ENCODE results near the gene GFI1B.

GFI1B gene

DNA sequence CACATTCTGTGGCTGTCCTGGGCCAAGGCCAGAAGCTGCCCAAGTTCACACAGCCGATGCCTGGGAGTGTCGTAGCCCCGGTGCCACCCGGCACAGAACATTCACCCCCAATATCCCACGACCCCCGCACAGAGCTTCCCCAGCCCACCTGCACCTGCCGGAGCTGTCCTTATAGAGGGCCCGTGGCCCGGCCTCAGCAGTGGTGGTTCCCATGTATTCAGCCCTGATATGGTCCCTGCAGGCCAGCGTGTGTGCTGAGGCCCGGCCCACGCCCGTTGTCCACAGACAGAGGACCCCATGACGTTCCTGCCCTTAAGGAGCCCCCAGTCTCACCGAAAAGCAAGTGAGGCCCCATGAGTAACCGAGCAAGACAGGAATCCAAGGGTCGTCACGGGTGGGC, 5.3 kb upstream of the GFI1B start:
- H3K9ac ChIP-seq (ENCODE audit: low read length), result no peak overlapping the region
- H3K36me3 ChIP-seq (ENCODE audit: insufficient read depth, low read length), result no peaks in the 10 kb centered on the region
- H3K4me3 ChIP-seq (ENCODE audit: low read depth in 1 of 2, low read length in 2 of 2), result no peak overlapping the region
- H3K27ac ChIP-seq (ENCODE audit: low read depth, low read length), result no peak overlapping the region
- H3K27me3 ChIP-seq (ENCODE audit: control insufficient read depth in 1 of 2, insufficient read depth in 2 of 2, low read length in 2 of 2), result peaks cover 8 to 15% of the 10 kb centered on the region in 2 donors
- no peaks in the 10 kb centered on the region for H3K4me1 ChIP-seq (ENCODE audit: insufficient read depth, low read length)
- no peaks in the 10 kb centered on the region for H3K9me3 ChIP-seq (ENCODE audit: low read length)

DNA sequence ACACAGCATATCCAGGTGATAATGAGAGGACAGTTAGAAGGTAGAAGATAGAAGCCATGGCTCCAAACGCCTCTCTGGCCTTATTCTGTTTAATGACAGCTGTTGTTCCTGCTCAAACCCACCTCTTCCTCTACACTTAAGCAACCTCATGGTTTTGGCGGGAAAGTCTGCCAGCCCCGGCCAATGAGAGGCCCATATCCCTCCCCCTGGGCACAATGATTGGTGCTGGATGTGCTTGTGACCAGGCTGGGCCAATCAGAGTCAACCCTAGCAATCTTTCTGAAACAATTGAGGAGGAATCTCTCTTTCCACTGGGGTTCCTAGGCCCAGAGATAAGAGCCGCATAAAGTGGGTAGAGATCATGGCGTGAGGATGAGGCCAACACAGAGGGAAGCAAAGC, 4.8 kb upstream of the GFI1B start:
- Histone ChIP-seq H3K36me3 (ENCODE audit: insufficient read depth, low read length) (no peaks in the 10 kb centered on the region), H3K4me1 (ENCODE audit: insufficient read depth, low read length) (no peaks in the 10 kb centered on the region), H3K27ac (ENCODE audit: low read depth, low read length) (no peak overlapping the region), H3K9ac (ENCODE audit: low read length) (no peak overlapping the region), H3K4me3 (ENCODE audit: low read depth in 1 of 2, low read length in 2 of 2) (no peak overlapping the region), H3K9me3 (ENCODE audit: low read length) (no peaks in the 10 kb centered on the region), H3K27me3 (ENCODE audit: control insufficient read depth in 1 of 2, insufficient read depth in 2 of 2, low read length in 2 of 2) (peaks cover 12 to 20% of the 10 kb centered on the region in 2 donors)

DNA sequence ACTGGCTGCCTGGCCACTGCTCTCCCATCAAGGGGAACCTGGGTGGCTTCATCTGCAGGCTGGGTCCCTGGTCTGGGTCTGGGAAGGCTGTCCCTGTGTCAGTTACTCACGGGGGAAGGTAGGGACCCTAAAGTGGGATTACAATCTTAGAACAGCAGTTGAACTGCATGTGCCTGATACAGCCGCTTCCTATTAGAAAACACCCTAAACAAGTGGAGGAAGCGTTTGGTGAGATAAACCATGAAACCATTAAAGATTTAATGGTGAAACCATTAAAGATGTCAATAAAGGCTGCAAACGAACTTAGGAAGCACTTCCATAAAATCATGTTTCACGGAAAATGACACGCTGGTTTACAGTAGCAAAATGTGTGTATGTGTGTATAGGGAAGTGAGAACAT, 2.5 kb upstream of the GFI1B start:
- Histone ChIP-seq H3K9ac (ENCODE audit: low read length) (no peak overlapping the region), H3K27ac (ENCODE audit: low read depth, low read length) (no peak overlapping the region), H3K9me3 (ENCODE audit: low read length) (no peaks in the 10 kb centered on the region), H3K4me3 (ENCODE audit: low read depth in 1 of 2, low read length in 2 of 2) (no peak overlapping the region), H3K36me3 (ENCODE audit: insufficient read depth, low read length) (no peaks in the 10 kb centered on the region), H3K4me1 (ENCODE audit: insufficient read depth, low read length) (no peaks in the 10 kb centered on the region), H3K27me3 (ENCODE audit: control insufficient read depth in 1 of 2, insufficient read depth in 2 of 2, low read length in 2 of 2) (peaks cover 19 to 29% of the 10 kb centered on the region in 2 donors)

DNA sequence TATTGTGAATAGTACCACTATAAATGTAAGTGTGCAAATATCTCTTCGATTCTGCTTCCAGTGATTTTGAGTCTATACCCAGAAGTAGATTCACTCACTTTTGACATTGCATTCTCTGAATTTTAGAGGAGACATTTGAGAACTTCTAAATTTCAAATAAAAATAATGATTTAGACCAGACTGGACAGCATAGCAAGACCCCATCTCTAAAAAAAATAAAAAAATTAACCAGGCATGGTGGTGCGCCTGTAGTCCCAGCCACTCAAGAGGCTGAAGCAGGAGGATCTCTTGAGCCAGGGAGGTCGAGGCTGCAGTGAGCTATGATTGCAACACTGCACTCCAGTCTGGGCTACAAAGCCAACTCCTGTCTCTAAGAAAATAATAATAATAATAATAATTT, 1.9 kb upstream of the GFI1B start:
- no peaks in the 10 kb centered on the region for H3K36me3 ChIP-seq (ENCODE audit: insufficient read depth, low read length)
- peaks cover 19 to 29% of the 10 kb centered on the region in 2 donors for H3K27me3 ChIP-seq (ENCODE audit: control insufficient read depth in 1 of 2, insufficient read depth in 2 of 2, low read length in 2 of 2)
- no peak overlapping the region for H3K4me3 ChIP-seq (ENCODE audit: low read depth in 1 of 2, low read length in 2 of 2)
- H3K9ac ChIP-seq (ENCODE audit: low read length), result no peak overlapping the region
- H3K4me1 ChIP-seq (ENCODE audit: insufficient read depth, low read length), result no peaks in the 10 kb centered on the region
- no peaks in the 10 kb centered on the region for H3K9me3 ChIP-seq (ENCODE audit: low read length)
- H3K27ac ChIP-seq (ENCODE audit: low read depth, low read length), result no peak overlapping the region

DNA sequence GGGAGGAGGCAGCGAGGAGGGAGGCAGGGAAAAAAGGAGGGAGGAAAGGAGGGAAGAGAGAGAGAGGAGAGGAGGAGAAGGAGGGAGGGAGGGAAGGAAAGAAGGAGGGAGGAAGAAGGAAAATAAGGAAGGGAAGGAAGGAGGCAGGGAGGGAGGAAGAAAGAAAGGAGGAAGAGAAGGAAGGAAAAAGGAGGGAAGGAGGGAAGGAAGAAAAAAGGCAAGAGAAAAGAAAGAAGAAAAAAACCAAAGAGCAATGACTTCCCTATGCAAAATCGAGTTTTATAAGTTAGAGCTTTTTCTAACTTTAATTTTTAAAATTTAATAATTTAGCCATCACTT, 413 bp upstream of the GFI1B start:
- Histone ChIP-seq H3K9ac (ENCODE audit: low read length) (no peak overlapping the region), H3K4me1 (ENCODE audit: insufficient read depth, low read length) (no peaks in the 10 kb centered on the region), H3K27me3 (ENCODE audit: control insufficient read depth in 1 of 2, insufficient read depth in 2 of 2, low read length in 2 of 2) (peaks cover 19 to 29% of the 10 kb centered on the region in 2 donors), H3K36me3 (ENCODE audit: insufficient read depth, low read length) (no peaks in the 10 kb centered on the region), H3K4me3 (ENCODE audit: low read depth in 1 of 2, low read length in 2 of 2) (no peak overlapping the region), H3K9me3 (ENCODE audit: low read length) (no peaks in the 10 kb centered on the region), H3K27ac (ENCODE audit: low read depth, low read length) (no peak overlapping the region)

DNA sequence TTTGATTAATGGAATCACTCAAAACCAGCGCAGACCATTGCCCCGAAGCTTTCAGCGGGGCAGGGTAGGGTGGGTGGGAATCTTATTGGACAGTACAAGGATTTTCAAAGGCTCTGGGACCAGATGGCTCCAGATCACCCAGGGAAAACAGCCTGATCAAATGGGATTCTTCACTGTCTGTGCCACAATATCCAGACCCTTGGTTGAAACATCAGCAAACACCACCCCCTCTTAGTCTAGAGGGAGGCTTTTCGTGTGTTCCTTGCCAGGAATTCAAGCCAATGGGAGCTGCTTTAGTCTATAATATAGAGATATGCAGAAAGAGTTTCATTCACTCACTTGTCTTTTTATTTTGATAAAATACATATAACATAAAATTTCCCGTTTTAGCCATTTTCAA, 1.7 kb downstream of the GFI1B start:
- no peak overlapping the region for H3K27ac ChIP-seq (ENCODE audit: low read depth, low read length)
- peaks cover 19 to 30% of the 10 kb centered on the region in 2 donors for H3K27me3 ChIP-seq (ENCODE audit: control insufficient read depth in 1 of 2, insufficient read depth in 2 of 2, low read length in 2 of 2)
- H3K4me3 ChIP-seq (ENCODE audit: low read depth in 1 of 2, low read length in 2 of 2), result no peak overlapping the region
- H3K9me3 ChIP-seq (ENCODE audit: low read length), result no peaks in the 10 kb centered on the region
- no peak overlapping the region for H3K9ac ChIP-seq (ENCODE audit: low read length)
- H3K4me1 ChIP-seq (ENCODE audit: insufficient read depth, low read length), result no peaks in the 10 kb centered on the region
- no peaks in the 10 kb centered on the region for H3K36me3 ChIP-seq (ENCODE audit: insufficient read depth, low read length)

DNA sequence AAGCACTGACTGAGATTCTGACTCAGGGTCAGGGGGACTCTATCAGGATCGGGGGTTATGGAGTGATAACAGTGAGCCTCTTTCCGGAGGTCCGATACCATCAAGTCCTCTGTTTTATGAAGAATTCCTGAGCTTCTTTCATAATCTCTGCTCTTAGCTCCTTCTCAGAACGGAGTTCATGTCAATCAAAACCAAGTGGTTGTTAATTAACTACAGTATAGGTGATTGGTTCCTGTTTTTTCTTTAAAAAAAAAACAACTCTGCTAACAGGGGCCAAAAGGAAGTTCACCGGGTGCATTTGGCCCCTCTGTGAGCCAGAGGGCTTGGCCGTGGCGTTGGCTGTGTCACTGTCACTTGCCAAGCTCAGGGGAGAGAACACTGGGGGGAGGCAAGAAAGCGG, 4.0 kb downstream of the GFI1B start:
- Histone ChIP-seq H3K27me3 (ENCODE audit: control insufficient read depth in 1 of 2, insufficient read depth in 2 of 2, low read length in 2 of 2) (peaks cover 16 to 29% of the 10 kb centered on the region in 2 donors), H3K27ac (ENCODE audit: low read depth, low read length) (no peak overlapping the region), H3K9ac (ENCODE audit: low read length) (no peak overlapping the region), H3K4me3 (ENCODE audit: low read depth in 1 of 2, low read length in 2 of 2) (no peak overlapping the region), H3K4me1 (ENCODE audit: insufficient read depth, low read length) (no peaks in the 10 kb centered on the region), H3K36me3 (ENCODE audit: insufficient read depth, low read length) (no peaks in the 10 kb centered on the region), H3K9me3 (ENCODE audit: low read length) (no peaks in the 10 kb centered on the region)

DNA sequence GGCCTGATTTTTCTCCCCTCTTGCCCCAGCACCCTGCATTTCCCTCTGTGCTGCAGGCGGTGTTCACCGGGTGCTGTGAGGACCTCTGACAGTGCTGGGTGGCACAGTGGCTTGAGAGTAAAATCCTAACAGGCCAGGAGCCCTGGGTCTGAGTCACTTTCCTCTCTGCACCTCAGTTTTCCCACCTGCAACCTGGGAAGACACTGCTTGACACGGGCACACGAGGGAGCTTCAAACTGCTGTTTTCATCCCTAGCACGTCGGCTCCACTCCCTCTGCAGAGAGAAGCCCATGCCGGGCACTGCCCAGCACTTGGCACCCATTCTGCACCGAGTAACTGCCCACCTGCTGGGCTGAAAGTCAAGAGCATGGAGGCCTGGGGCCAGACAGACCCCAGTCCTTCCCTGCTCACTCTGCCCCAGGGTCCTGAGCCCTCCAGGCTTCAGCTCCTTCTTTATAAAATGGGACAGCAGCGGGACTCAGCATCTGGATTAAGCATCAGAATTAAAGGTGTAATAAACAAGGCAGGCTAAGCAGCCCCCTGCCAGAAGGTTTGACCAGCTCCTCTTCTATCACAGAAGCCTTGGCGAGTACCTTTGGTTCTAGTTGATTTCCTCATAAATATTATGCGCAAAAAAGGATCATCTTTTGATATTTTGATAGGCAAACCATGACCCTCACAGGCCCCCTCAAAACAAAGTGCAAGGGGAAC, 5.2 kb downstream of the GFI1B start:
- H3K27me3 ChIP-seq (ENCODE audit: control insufficient read depth in 1 of 2, insufficient read depth in 2 of 2, low read length in 2 of 2), result peaks cover 7 to 17% of the 10 kb centered on the region in 2 donors
- no peak overlapping the region for H3K9ac ChIP-seq (ENCODE audit: low read length)
- H3K4me3 ChIP-seq (ENCODE audit: low read depth in 1 of 2, low read length in 2 of 2), result no peak overlapping the region
- no peak overlapping the region for H3K27ac ChIP-seq (ENCODE audit: low read depth, low read length)
- H3K9me3 ChIP-seq (ENCODE audit: low read length), result no peaks in the 10 kb centered on the region
- no peaks in the 10 kb centered on the region for H3K36me3 ChIP-seq (ENCODE audit: insufficient read depth, low read length)
- H3K4me1 ChIP-seq (ENCODE audit: insufficient read depth, low read length), result no peaks in the 10 kb centered on the region

DNA sequence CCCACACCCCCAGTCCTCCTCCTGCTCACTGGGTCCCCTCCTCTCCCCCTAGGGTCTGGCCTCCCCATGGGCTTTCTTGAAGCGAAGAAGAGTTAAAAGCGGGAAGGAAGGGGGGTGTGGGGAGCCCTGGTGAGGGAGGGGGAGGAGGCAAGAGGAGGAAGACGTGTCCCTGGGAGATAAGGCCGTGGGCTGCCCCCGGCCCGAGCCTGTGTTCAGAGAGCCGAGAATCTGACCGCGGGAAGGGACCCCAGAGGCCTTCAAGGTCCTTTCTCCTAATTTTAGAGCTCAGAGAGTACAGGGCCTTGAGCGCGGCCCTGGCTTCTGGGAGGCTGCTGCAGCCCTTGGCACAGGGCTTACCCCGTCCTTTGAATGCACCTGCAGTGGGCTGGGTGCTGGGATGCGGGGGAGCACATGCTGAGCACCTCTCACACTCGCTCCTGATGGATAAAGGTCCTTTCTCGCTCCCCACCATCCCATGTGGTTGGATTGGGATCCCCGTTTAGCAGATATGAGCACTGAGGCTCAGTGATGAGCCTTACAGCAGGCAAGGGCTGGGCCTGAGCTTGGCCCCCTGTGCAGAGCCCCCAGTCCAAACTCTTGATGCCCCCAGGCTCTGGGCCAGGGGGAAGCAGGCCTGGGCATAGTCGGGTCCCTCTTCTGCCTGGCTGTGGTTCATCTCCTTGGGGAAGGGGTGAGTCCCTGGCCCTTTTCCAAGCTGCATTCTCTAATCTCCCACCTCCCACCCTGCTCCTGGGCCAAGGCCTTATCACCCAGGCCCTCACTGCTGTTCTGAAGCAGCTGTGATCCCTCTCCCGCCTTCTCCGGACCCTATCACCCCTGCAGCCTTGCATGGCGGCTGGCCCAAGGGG, 5.9 kb downstream of the GFI1B start:
- Histone ChIP-seq H3K9ac (ENCODE audit: low read length) (no peak overlapping the region), H3K9me3 (ENCODE audit: low read length) (no peaks in the 10 kb centered on the region), H3K4me3 (ENCODE audit: low read depth in 1 of 2, low read length in 2 of 2) (no peak overlapping the region), H3K27me3 (ENCODE audit: control insufficient read depth in 1 of 2, insufficient read depth in 2 of 2, low read length in 2 of 2) (peaks cover 3 to 12% of the 10 kb centered on the region in 2 donors), H3K4me1 (ENCODE audit: insufficient read depth, low read length) (no peaks in the 10 kb centered on the region), H3K36me3 (ENCODE audit: insufficient read depth, low read length) (no peaks in the 10 kb centered on the region), H3K27ac (ENCODE audit: low read depth, low read length) (no peak overlapping the region)

DNA sequence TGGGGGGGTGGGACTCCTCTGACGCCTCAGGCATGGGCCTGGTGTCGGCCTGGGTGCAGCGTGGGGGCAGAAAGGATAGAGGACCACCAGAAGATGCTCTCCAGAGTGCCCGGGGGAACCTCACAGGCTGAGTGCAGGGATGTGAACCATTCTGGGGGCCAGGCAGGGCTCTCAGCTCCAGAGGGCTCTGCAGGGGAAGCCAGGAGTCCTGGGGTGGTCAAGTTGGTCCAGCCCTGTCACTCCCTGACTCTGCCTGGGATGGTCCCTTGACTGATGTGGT, 6.5 kb downstream of the GFI1B start:
- no peaks in the 10 kb centered on the region for H3K9me3 ChIP-seq (ENCODE audit: low read length)
- H3K9ac ChIP-seq (ENCODE audit: low read length), result no peak overlapping the region
- H3K36me3 ChIP-seq (ENCODE audit: insufficient read depth, low read length), result no peaks in the 10 kb centered on the region
- peaks cover 0 to 7% of the 10 kb centered on the region in 2 donors for H3K27me3 ChIP-seq (ENCODE audit: control insufficient read depth in 1 of 2, insufficient read depth in 2 of 2, low read length in 2 of 2)
- H3K4me1 ChIP-seq (ENCODE audit: insufficient read depth, low read length), result no peaks in the 10 kb centered on the region
- no peak overlapping the region for H3K27ac ChIP-seq (ENCODE audit: low read depth, low read length)
- H3K4me3 ChIP-seq (ENCODE audit: low read depth in 1 of 2, low read length in 2 of 2), result no peak overlapping the region

DNA sequence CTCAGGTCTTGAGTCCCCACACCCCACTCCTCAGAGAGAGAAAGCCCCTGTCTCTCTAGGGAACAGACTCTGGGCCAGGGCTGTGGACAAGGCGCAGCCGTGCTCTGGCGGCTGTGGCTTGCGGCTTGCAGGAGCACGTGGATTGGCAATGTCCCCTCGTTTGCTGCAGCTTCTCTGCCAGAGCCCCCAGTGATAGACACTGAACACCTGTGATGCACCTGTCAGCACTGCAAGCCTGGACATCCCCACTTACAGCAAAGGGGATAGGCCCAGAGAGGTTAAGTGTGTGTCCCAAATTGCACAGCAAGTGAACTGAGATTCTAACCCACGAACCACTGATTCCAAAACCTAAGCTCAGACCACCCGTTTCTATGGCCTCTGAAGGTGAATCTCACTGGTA, 7.0 kb downstream of the GFI1B start:
- H3K9me3 ChIP-seq (ENCODE audit: low read length), result no peaks in the 10 kb centered on the region
- H3K36me3 ChIP-seq (ENCODE audit: insufficient read depth, low read length), result no peaks in the 10 kb centered on the region
- H3K27ac ChIP-seq (ENCODE audit: low read depth, low read length), result no peak overlapping the region
- peaks cover 0 to 7% of the 10 kb centered on the region in 2 donors for H3K27me3 ChIP-seq (ENCODE audit: control insufficient read depth in 1 of 2, insufficient read depth in 2 of 2, low read length in 2 of 2)
- H3K4me1 ChIP-seq (ENCODE audit: insufficient read depth, low read length), result no peaks in the 10 kb centered on the region
- no peak overlapping the region for H3K4me3 ChIP-seq (ENCODE audit: low read depth in 1 of 2, low read length in 2 of 2)
- H3K9ac ChIP-seq (ENCODE audit: low read length), result no peak overlapping the region

DNA sequence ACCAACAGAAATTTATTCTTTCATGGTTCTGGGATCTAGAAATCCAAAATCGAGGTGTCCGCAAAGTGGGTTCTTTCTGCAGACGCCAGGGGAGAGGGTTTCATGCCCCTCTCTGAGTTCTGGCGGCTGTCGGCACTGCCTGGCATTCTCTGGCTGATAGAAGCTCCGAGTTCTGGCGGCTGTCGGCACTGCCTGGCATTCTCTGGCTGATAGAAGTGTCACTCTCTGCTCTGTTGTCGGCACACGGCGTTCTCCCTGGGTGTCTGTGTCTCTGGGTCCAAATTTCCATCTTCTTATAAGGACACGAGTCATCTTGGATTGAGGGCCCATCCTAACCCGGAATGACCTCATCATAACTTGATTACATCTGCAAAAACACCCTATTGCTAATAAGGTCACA, 7.6 kb downstream of the GFI1B start:
- no peaks in the 10 kb centered on the region for H3K9me3 ChIP-seq (ENCODE audit: low read length)
- no peak overlapping the region for H3K9ac ChIP-seq (ENCODE audit: low read length)
- peaks cover 0 to 12% of the 10 kb centered on the region in 2 donors for H3K27me3 ChIP-seq (ENCODE audit: control insufficient read depth in 1 of 2, insufficient read depth in 2 of 2, low read length in 2 of 2)
- no peak overlapping the region for H3K4me3 ChIP-seq (ENCODE audit: low read depth in 1 of 2, low read length in 2 of 2)
- no peaks in the 10 kb centered on the region for H3K36me3 ChIP-seq (ENCODE audit: insufficient read depth, low read length)
- H3K27ac ChIP-seq (ENCODE audit: low read depth, low read length), result no peak overlapping the region
- H3K4me1 ChIP-seq (ENCODE audit: insufficient read depth, low read length), result no peaks in the 10 kb centered on the region

All from muscle layer of colon (tissue), 2 donors.